GM18511 (cell line): ENCODE data around the gene CTSW.
A peak's percentile ranks its signal among the peaks of the same experiment; 100 is the strongest.

Experiments used
- ATAC-seq: cut with Tn5 transposase; IDR thresholded peaks from one replicate; pipeline ENCODE4 v1.9.1; 2021; ENCODE audit warnings: mild to moderate bottlenecking, moderate library complexity; ENCODE audit not compliant: unreplicated experiment

The CTSW gene

GRCh38 chr11:65925397-65925796, 45.8 kb downstream of the CTSW start:
- ATAC-seq, result no peak

GRCh38 chr11:65927904-65928397, 48.3 kb downstream of the CTSW start:
- ATAC-seq, result peak; percentile 76

GRCh38 chr11:65928667-65929066, 49.0 kb downstream of the CTSW start:
- ATAC-seq, result no peak

GRCh38 chr11:65931773-65932557, 52.3 kb downstream of the CTSW start:
- no peak for ATAC-seq

GRCh38 chr11:65932558-65932919, 52.9 kb downstream of the CTSW start:
- no peak for ATAC-seq
